Measurements from ENCODE around the gene PPP1R12B.
"Not testable (repeated sequence)": the region's sequence is repeated elsewhere in the genome, so short reads cannot be mapped to it uniquely, and the experiment has no call there.

Gene PPP1R12B

DNA sequence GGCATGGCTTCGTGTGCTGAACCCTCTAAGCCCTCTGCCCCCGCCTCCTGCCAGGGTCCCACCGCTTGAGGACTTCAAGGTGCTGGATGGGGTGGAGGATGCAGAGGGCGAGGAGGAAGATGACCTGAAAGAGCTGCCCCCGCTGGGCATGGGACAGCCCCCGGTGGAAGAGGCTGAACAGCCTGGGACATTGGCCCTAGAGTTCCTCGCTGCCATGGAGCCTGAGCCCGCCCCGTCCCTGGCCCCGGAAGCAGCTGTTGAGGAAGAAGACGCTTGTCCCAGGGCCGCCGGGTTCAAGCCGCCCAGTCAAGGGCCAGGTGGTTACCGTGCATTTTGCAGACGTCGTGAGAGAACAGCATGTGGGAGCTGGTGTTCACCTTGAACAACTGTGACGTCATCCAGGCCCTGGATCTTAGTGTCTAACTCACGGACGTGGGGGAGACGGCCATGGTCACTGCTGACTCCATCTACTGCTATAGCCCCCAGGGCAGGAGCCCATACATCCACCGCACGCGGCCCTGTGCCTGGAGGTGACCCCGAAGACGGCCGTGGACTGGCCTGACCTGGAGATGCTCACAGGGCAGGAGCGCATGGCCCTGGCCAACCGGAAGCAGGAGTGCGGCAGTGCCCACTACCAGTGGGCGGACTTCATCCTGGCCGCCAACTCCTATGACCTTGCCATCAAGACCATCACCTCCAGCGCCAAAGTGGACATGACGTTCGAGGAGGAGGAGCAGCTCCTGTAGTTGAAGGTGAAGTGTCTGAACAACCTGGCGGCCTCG lies 90.1 kb downstream of the PPP1R12B start:
- no peak for FAIRE-seq
- DNase-seq (ENCODE audit: insufficient read length, low spot score): no peak
- TF ChIP-seq, protein P1, sequence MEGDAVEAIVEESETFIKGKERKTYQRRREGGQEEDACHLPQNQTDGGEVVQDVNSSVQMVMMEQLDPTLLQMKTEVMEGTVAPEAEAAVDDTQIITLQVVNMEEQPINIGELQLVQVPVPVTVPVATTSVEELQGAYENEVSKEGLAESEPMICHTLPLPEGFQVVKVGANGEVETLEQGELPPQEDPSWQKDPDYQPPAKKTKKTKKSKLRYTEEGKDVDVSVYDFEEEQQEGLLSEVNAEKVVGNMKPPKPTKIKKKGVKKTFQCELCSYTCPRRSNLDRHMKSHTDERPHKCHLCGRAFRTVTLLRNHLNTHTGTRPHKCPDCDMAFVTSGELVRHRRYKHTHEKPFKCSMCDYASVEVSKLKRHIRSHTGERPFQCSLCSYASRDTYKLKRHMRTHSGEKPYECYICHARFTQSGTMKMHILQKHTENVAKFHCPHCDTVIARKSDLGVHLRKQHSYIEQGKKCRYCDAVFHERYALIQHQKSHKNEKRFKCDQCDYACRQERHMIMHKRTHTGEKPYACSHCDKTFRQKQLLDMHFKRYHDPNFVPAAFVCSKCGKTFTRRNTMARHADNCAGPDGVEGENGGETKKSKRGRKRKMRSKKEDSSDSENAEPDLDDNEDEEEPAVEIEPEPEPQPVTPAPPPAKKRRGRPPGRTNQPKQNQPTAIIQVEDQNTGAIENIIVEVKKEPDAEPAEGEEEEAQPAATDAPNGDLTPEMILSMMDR (IDR thresholded peaks at IDR 0.05; ENCODE audit: insufficient read depth, missing control alignments): no peak

GRCh38 chr1:202439308-202439707 lies 90.8 kb downstream of the PPP1R12B start:
- no peak for FAIRE-seq
- no peak for DNase-seq (ENCODE audit: insufficient read length, low spot score)
- TF ChIP-seq, protein P1 (IDR thresholded peaks at IDR 0.05; ENCODE audit: insufficient read depth, missing control alignments): no peak

GRCh38 chr1:202448140-202448539 lies 99.6 kb downstream of the PPP1R12B start:
- DNase-seq (ENCODE audit: insufficient read length, low spot score); FAIRE-seq: not testable (repeated sequence)

DNA sequence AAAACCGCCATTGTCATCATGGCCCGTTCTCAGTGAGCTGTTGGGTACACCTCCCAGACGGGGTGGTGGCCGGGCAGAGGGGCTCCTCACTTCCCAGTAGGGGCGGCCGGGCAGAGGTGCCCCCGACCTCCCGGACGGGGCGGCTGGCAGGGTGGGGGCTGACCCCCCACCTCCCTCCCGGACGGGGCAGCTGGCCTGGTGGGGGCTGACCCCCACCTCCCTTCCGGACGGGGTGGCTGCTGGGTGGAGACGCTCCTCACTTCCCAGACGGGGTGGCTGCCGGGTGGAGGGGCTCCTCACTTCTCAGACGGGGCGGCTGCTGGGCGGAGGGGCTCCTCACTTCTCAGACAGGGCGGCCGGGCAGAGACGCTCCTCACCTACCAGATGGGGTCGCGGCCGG lies 103.1 kb downstream of the PPP1R12B start:
- not testable (repeated sequence) for DNase-seq (ENCODE audit: insufficient read length, low spot score); FAIRE-seq

- DNase-seq (ENCODE audit: insufficient read length, low spot score) (no peak), FAIRE-seq (no peak)
- TF ChIP-seq, protein P1 (IDR thresholded peaks at IDR 0.05; ENCODE audit: insufficient read depth, missing control alignments): no peak
Measured at GRCh38 chr1:202452508-202452907, 104.0 kb downstream of the PPP1R12B start.

- not testable (repeated sequence) for DNase-seq (ENCODE audit: insufficient read length, low spot score); FAIRE-seq
Measured at GRCh38 chr1:202456372-202457169, 108.1 kb downstream of the PPP1R12B start.

- not testable (repeated sequence) for FAIRE-seq; DNase-seq (ENCODE audit: insufficient read length, low spot score)
Measured at GRCh38 chr1:202458651-202459050, 110.2 kb downstream of the PPP1R12B start.

GRCh38 chr1:202459470-202460142 lies 111.1 kb downstream of the PPP1R12B start:
- not testable (repeated sequence) for FAIRE-seq; DNase-seq (ENCODE audit: insufficient read length, low spot score)

DNA sequence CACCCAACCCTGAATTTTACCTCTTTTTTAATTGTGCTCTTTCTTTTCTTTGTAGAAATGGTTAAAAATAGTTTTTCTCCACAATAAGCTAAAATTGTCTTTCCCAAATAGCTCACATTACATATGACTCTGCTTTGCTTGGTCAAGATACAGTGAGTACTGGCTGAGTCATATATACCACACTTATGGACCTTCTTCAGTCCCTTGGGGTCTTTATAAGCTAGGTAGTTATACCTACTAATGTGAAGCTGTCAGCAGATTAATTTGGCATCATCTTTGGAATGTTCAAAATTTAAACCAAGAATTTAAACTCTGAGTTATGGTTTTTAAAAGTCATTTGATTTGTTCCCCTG lies 111.6 kb downstream of the PPP1R12B start:
- not testable (repeated sequence) for FAIRE-seq; DNase-seq (ENCODE audit: insufficient read length, low spot score)

DNA sequence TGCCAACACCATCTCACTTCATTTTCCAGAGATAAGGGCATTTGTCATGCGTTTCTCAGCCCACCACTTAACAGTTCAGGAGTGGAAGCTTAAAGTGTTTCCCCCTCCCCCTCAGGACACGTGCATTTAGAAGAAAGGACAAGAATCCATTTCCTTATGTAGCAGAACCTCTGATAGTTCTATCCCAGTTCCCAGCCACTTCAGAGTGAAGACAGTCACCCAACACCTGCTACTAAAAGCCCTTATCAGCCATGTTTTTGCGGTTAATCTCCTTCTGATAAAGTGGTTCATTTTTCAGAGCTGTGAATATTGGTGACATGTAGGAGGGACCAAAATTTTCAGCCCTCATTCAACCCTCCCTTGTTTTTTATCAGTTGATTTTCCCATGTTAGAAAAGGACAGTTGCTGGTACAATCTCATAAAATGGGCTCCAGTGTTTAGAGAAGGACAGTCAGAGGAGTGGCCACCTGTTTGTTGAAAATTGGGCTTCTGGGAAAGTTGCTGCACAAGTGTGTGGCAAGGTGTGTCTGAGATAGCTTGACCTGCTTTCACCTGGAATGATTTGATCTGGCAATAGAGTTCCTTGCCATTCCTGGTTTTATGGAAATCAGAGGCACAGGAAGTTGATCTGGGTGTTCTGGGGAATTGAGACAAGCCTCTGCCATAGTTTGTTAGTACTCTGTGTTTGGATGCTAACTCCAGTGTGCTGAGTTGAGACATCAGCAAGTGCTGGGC lies 114.0 kb downstream of the PPP1R12B start:
- TF ChIP-seq, protein P1 (IDR thresholded peaks at IDR 0.05; ENCODE audit: insufficient read depth, missing control alignments): no peak
- no peak for FAIRE-seq
- DNase-seq (ENCODE audit: insufficient read length, low spot score): no peak
